SK-N-SH treated with all-trans-retinoic acid at 6 μM for 48 hours (cell line): ENCODE results near the gene TRIM39.

ENCODE experiments used
- ARNTL ChIP-seq: fragments of 450-650 bp; formaldehyde crosslinking; IDR thresholded peaks from 2 replicates; pipeline ENCODE4 v1.5.0; 2020; ENCODE audit warnings: low read depth, mild to moderate bottlenecking, moderate library complexity, borderline replicate concordance
- BACH2 ChIP-seq: fragments of 250-450 bp; sonication (Bioruptor Pico); IDR thresholded peaks from 2 replicates; pipeline ENCODE4 v1.9.0; 2021; ENCODE audit warnings: mild to moderate bottlenecking, borderline replicate concordance
- CSDC2 ChIP-seq: fragments of 250-450 bp; sonication (Bioruptor Pico); IDR thresholded peaks from 2 replicates; pipeline ENCODE4 v1.5.0; 2020; ENCODE audit warnings: mild to moderate bottlenecking, moderate library complexity
- GLIS3 ChIP-seq: fragments of 250-450 bp; sonication (Bioruptor Pico); IDR thresholded peaks from 2 replicates; pipeline ENCODE4 v1.5.0; 2020; ENCODE audit warnings: mild to moderate bottlenecking, moderate library complexity
- POU6F1 ChIP-seq: fragments of 250-450 bp; sonication (Bioruptor Pico); IDR thresholded peaks from 2 replicates; pipeline ENCODE4 v1.8.0; 2021; ENCODE audit warnings: low read depth, mild to moderate bottlenecking, moderate library complexity, borderline replicate concordance
- PPARA ChIP-seq: fragments of 250-450 bp; sonication (Bioruptor Pico); IDR thresholded peaks from 2 replicates; pipeline ENCODE4 v1.5.0; 2020; ENCODE audit warnings: mild to moderate bottlenecking, borderline replicate concordance
- TCF4 ChIP-seq: fragments of 250-450 bp; sonication (Bioruptor Pico); IDR thresholded peaks from 2 replicates; pipeline ENCODE4 v1.8.0; 2021; ENCODE audit warnings: mild to moderate bottlenecking, moderate library complexity, borderline replicate concordance
- ZFP3 ChIP-seq: fragments of 250-450 bp; sonication (Bioruptor Pico); IDR thresholded peaks from 2 replicates; pipeline ENCODE4 v1.5.0; 2020; ENCODE audit warnings: mild to moderate bottlenecking, moderate library complexity
- ZFP30 ChIP-seq: fragments of 450-650 bp; formaldehyde crosslinking; IDR thresholded peaks from 2 replicates; pipeline ENCODE4 v1.5.0; 2022; ENCODE audit warnings: mild to moderate bottlenecking, moderate library complexity
- TF ChIP-seq, protein P1 (sequence below): fragments of 250-450 bp; sonication (Bioruptor Pico); IDR thresholded peaks from 2 replicates; pipeline ENCODE4 v1.8.0; 2020; ENCODE audit warnings: mild to moderate bottlenecking, moderate library complexity, borderline replicate concordance
- TF ChIP-seq, protein P2 (sequence below): fragments of 250-450 bp; sonication (Bioruptor Pico); IDR thresholded peaks from 2 replicates; pipeline ENCODE4 v1.5.1; 2020; ENCODE audit warnings: low read depth, mild to moderate bottlenecking, moderate library complexity

GRCh38 chr6:30349421-30350177, 22.9 kb downstream of the TRIM39 start:
- TF ChIP-seq, protein P1, sequence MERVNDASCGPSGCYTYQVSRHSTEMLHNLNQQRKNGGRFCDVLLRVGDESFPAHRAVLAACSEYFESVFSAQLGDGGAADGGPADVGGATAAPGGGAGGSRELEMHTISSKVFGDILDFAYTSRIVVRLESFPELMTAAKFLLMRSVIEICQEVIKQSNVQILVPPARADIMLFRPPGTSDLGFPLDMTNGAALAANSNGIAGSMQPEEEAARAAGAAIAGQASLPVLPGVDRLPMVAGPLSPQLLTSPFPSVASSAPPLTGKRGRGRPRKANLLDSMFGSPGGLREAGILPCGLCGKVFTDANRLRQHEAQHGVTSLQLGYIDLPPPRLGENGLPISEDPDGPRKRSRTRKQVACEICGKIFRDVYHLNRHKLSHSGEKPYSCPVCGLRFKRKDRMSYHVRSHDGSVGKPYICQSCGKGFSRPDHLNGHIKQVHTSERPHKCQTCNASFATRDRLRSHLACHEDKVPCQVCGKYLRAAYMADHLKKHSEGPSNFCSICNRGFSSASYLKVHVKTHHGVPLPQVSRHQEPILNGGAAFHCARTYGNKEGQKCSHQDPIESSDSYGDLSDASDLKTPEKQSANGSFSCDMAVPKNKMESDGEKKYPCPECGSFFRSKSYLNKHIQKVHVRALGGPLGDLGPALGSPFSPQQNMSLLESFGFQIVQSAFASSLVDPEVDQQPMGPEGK (CRISPR knock-in tag) = no peak
- TF ChIP-seq ZFP30 (no peak), PPARA (CRISPR knock-in tag) (no peak), POU6F1 (CRISPR knock-in tag) (no peak), TCF4 (CRISPR knock-in tag) (no peak), ARNTL (CRISPR knock-in tag) (no peak), BACH2 (CRISPR knock-in tag) (no peak), GLIS3 (CRISPR knock-in tag) (no peak), ZFP3 (CRISPR knock-in tag) (no peak), CSDC2 (CRISPR knock-in tag) (no peak)
- TF ChIP-seq, protein P2, sequence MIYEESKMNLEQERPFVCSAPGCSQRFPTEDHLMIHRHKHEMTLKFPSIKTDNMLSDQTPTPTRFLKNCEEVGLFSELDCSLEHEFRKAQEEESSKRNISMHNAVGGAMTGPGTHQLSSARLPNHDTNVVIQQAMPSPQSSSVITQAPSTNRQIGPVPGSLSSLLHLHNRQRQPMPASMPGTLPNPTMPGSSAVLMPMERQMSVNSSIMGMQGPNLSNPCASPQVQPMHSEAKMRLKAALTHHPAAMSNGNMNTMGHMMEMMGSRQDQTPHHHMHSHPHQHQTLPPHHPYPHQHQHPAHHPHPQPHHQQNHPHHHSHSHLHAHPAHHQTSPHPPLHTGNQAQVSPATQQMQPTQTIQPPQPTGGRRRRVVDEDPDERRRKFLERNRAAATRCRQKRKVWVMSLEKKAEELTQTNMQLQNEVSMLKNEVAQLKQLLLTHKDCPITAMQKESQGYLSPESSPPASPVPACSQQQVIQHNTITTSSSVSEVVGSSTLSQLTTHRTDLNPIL = no peak
